Type B pancreatic cell (in vitro differentiated cells): ENCODE measurements around the gene PDCD1LG2. TPM values are rescaled to one million over a fixed set of nuclear protein-coding genes. Genes with fewer than 3 reads are reported as not detected.

Experiments
- DNase-seq: peaks from one replicate; pipeline ENCODE4 v3.0.0; 2021; ENCODE audit warnings: mixed read lengths; ENCODE audit not compliant: unreplicated experiment; ENCODE audit errors: extremely low spot score
- H3K27ac Mint-ChIP-seq: 2 replicates; pipeline ENCODE4 v1.8.0; 2021; ENCODE audit warnings: mild to moderate bottlenecking, mixed read lengths
- H3K27me3 Mint-ChIP-seq: 2 replicates; pipeline ENCODE4 v1.8.0; 2021; ENCODE audit warnings: mixed read lengths
- H3K36me3 Mint-ChIP-seq: 2 replicates; pipeline ENCODE4 v1.8.0; 2021; ENCODE audit warnings: mixed read lengths
- H3K4me1 Mint-ChIP-seq: one replicate; pipeline ENCODE4 v1.8.0; 2021; ENCODE audit warnings: mixed read lengths; ENCODE audit not compliant: unreplicated experiment
- H3K4me3 Mint-ChIP-seq: 2 replicates; pipeline ENCODE4 v1.8.0; 2021; ENCODE audit warnings: mild to moderate bottlenecking, mixed read lengths
- H3K9me3 Mint-ChIP-seq: 2 replicates; pipeline ENCODE4 v1.8.0; 2021; ENCODE audit warnings: mixed read lengths
- CTCF ChIP-seq: fragments of 200-600 bp; sonication (generic); conservative IDR thresholded peaks from 2 replicates; pipeline ENCODE4 v1.5.0; 2021; ENCODE audit warnings: antibody characterized with exemption, mild to moderate bottlenecking
- total RNA-seq: library from RNA; stranded (reverse); gene quantifications from 2 replicates; pipeline ENCODE4 v1.2.1, GENCODE V29; 2021; ENCODE audit warnings: low replicate concordance

Gene PDCD1LG2
- total RNA-seq, 1 donor from 2014 or later, result not detected

- H3K4me1 Mint-ChIP-seq, result peaks cover 17% of the 10 kb centered on the region
- H3K27ac Mint-ChIP-seq, result no peak overlapping the region
- no peaks in the 10 kb centered on the region for H3K36me3 Mint-ChIP-seq
- no peaks in the 10 kb centered on the region for H3K9me3 Mint-ChIP-seq
- no peak for TF ChIP-seq CTCF
- peaks cover 11% of the 10 kb centered on the region for H3K27me3 Mint-ChIP-seq
- no peak overlapping the region for H3K4me3 Mint-ChIP-seq
- DNase-seq, result no peak
Observed at GRCh38 chr9:5529683-5530221, 19.4 kb downstream of the PDCD1LG2 start.

- no peak for DNase-seq
- no peaks in the 10 kb centered on the region for H3K36me3 Mint-ChIP-seq
- TF ChIP-seq CTCF, result no peak
- no peaks in the 10 kb centered on the region for H3K9me3 Mint-ChIP-seq
- H3K27me3 Mint-ChIP-seq, result peaks cover 15% of the 10 kb centered on the region
- no peak overlapping the region for H3K4me3 Mint-ChIP-seq
- peaks cover 17% of the 10 kb centered on the region for H3K4me1 Mint-ChIP-seq
- no peak overlapping the region for H3K27ac Mint-ChIP-seq
Observed at GRCh38 chr9:5531101-5531882, 21.0 kb downstream of the PDCD1LG2 start.

- Mint-ChIP-seq H3K27ac (no peak overlapping the region), H3K27me3 (peaks cover 19% of the 10 kb centered on the region), H3K36me3 (no peaks in the 10 kb centered on the region), H3K4me1 (peaks cover 17% of the 10 kb centered on the region), H3K4me3 (no peak overlapping the region), H3K9me3 (no peaks in the 10 kb centered on the region)
- no peak for DNase-seq
- TF ChIP-seq CTCF, result no peak
Observed at GRCh38 chr9:5532306-5532705, 22.0 kb downstream of the PDCD1LG2 start.

- H3K27ac Mint-ChIP-seq, result no peak overlapping the region
- DNase-seq, result no peak
- peaks cover 19% of the 10 kb centered on the region for H3K27me3 Mint-ChIP-seq
- TF ChIP-seq CTCF, result no peak
- no peak overlapping the region for H3K4me3 Mint-ChIP-seq
- no peaks in the 10 kb centered on the region for H3K36me3 Mint-ChIP-seq
- no peaks in the 10 kb centered on the region for H3K9me3 Mint-ChIP-seq
- H3K4me1 Mint-ChIP-seq, result peaks cover 17% of the 10 kb centered on the region
Observed at GRCh38 chr9:5532790-5533189, 22.5 kb downstream of the PDCD1LG2 start.

- no peak overlapping the region for H3K4me3 Mint-ChIP-seq
- no peak overlapping the region for H3K27ac Mint-ChIP-seq
- no peaks in the 10 kb centered on the region for H3K9me3 Mint-ChIP-seq
- peaks cover 7% of the 10 kb centered on the region for H3K4me1 Mint-ChIP-seq
- no peak for DNase-seq
- TF ChIP-seq CTCF, result no peak
- peaks cover 14% of the 10 kb centered on the region for H3K27me3 Mint-ChIP-seq
- H3K36me3 Mint-ChIP-seq, result no peaks in the 10 kb centered on the region
Observed at GRCh38 chr9:5536684-5537083, 26.4 kb downstream of the PDCD1LG2 start.
